ENCODE results near the gene EPB41L4B. TPM values are rescaled to one million over a fixed set of nuclear protein-coding genes. Genes with fewer than 3 reads are reported as not detected.

EPB41L4B gene
- total RNA-seq, 2 donors from 2014 or later = 0.27 to 1.1 TPM

GRCh38 chr9:109163194-109163593 is 157.7 kb downstream of the EPB41L4B start:
- no peak for TF ChIP-seq CTCF (IDR thresholded peaks at IDR 0.05)
- Histone ChIP-seq H3K9me3 (no peaks in the 10 kb centered on the region), H3K36me3 (no peaks in the 10 kb centered on the region), H3K4me3 (no peak overlapping the region), H3K27ac (no peak overlapping the region), H3K27me3 (replicated peaks; ENCODE audit: insufficient read depth) (no peaks in the 10 kb centered on the region), H3K4me1 (ENCODE audit: control insufficient read depth in 1 of 2, low read depth in 2 of 2) (no peaks in the 10 kb centered on the region)
- no peak for DNase-seq (ENCODE audit: low spot score)
- no peak for ATAC-seq (ENCODE audit: insufficient number of reproducible peaks, low FRiP score, low read depth)

- Histone ChIP-seq H3K9me3 (no peaks in the 10 kb centered on the region), H3K36me3 (no peaks in the 10 kb centered on the region), H3K27ac (no peak overlapping the region), H3K4me1 (ENCODE audit: control insufficient read depth in 1 of 2, low read depth in 2 of 2) (no peaks in the 10 kb centered on the region), H3K27me3 (replicated peaks; ENCODE audit: insufficient read depth) (no peaks in the 10 kb centered on the region), H3K4me3 (no peak overlapping the region)
- DNase-seq (ENCODE audit: low spot score) (no peak), ATAC-seq (ENCODE audit: insufficient number of reproducible peaks, low FRiP score, low read depth) (no peak)
- no peak for TF ChIP-seq CTCF (IDR thresholded peaks at IDR 0.05)
These were observed 158.2 kb downstream of the EPB41L4B start for GRCh38 chr9:109162677-109163076.

- DNase-seq (ENCODE audit: low spot score) (no peak), ATAC-seq (ENCODE audit: insufficient number of reproducible peaks, low FRiP score, low read depth) (no peak)
- no peak for TF ChIP-seq CTCF (IDR thresholded peaks at IDR 0.05)
- no peaks in the 10 kb centered on the region for H3K36me3 ChIP-seq
- no peak overlapping the region for H3K4me3 ChIP-seq
- H3K9me3 ChIP-seq = no peaks in the 10 kb centered on the region
- H3K27me3 ChIP-seq (replicated peaks; ENCODE audit: insufficient read depth) = no peaks in the 10 kb centered on the region
- H3K27ac ChIP-seq = no peak overlapping the region
- H3K4me1 ChIP-seq (ENCODE audit: control insufficient read depth in 1 of 2, low read depth in 2 of 2) = no peaks in the 10 kb centered on the region
These were observed 159.4 kb downstream of the EPB41L4B start for GRCh38 chr9:109161471-109161870.

GRCh38 chr9:109159583-109159982 is 161.3 kb downstream of the EPB41L4B start:
- no peaks in the 10 kb centered on the region for H3K36me3 ChIP-seq
- no peak overlapping the region for H3K27ac ChIP-seq
- DNase-seq (ENCODE audit: low spot score) = no peak
- ATAC-seq (ENCODE audit: insufficient number of reproducible peaks, low FRiP score, low read depth) = no peak
- no peak overlapping the region for H3K4me3 ChIP-seq
- no peaks in the 10 kb centered on the region for H3K27me3 ChIP-seq (replicated peaks; ENCODE audit: insufficient read depth)
- H3K4me1 ChIP-seq (ENCODE audit: control insufficient read depth in 1 of 2, low read depth in 2 of 2) = no peaks in the 10 kb centered on the region
- TF ChIP-seq CTCF (IDR thresholded peaks at IDR 0.05) = no peak
- no peaks in the 10 kb centered on the region for H3K9me3 ChIP-seq

GRCh38 chr9:109158651-109159050 is 162.2 kb downstream of the EPB41L4B start:
- no peak overlapping the region for H3K27ac ChIP-seq
- TF ChIP-seq CTCF (IDR thresholded peaks at IDR 0.05) = no peak

More at GRCh38 chr9:109158651-109159050, 162.2 kb downstream of the EPB41L4B start:
- H3K4me1 ChIP-seq (ENCODE audit: control insufficient read depth in 1 of 2, low read depth in 2 of 2) = no peaks in the 10 kb centered on the region
- ATAC-seq (ENCODE audit: insufficient number of reproducible peaks, low FRiP score, low read depth) (no peak), DNase-seq (ENCODE audit: low spot score) (no peak)
- no peaks in the 10 kb centered on the region for H3K36me3 ChIP-seq
- no peaks in the 10 kb centered on the region for H3K9me3 ChIP-seq
- H3K4me3 ChIP-seq = no peak overlapping the region
- no peaks in the 10 kb centered on the region for H3K27me3 ChIP-seq (replicated peaks; ENCODE audit: insufficient read depth)

All from thoracic aorta (tissue), 2 donors.